ENCODE data around the gene FUOM.

- TF ChIP-seq CTCF (IDR thresholded peaks at IDR 0.05) (no peak), POLR2A (IDR thresholded peaks at IDR 0.05) (no peak), POLR2AphosphoS5 (IDR thresholded peaks at IDR 0.05) (no peak)
These were observed 44.3 kb upstream of the FUOM start for GRCh38 chr10:133401981-133402725.

All from upper lobe of left lung (tissue), 4 donors.